ENCODE results near the gene IRF8.
"Not testable (repeated sequence)": the region's sequence is repeated elsewhere in the genome, so short reads cannot be mapped to it uniquely, and the experiment has no call there.

Gene IRF8

GRCh38 chr16:85901773-85902365 is 2.9 kb downstream of the IRF8 start:
- no peak overlapping the region for H3K9ac ChIP-seq (ENCODE audit: low read length)
- H3K27me3 ChIP-seq (ENCODE audit: control insufficient read depth, insufficient read depth, low read length) = peaks cover 3% of the 10 kb centered on the region
- H3K27ac ChIP-seq (ENCODE audit: low read depth, low read length) = no peak overlapping the region
- H3K4me1 ChIP-seq (ENCODE audit: control insufficient read depth, insufficient read depth, low read length) = no peaks in the 10 kb centered on the region
- peaks cover 5% of the 10 kb centered on the region for H3K36me3 ChIP-seq (ENCODE audit: control insufficient read depth, insufficient read depth, low read length)
- H3K4me3 ChIP-seq (ENCODE audit: low read length) = peak overlapping the region; percentile 26

GRCh38 chr16:85902366-85903155 is 3.6 kb downstream of the IRF8 start:
- H3K4me3 ChIP-seq (ENCODE audit: low read length) = peak overlapping the region; percentile 26
- H3K36me3 ChIP-seq (ENCODE audit: control insufficient read depth, insufficient read depth, low read length) = peaks cover 5% of the 10 kb centered on the region
- H3K9ac ChIP-seq (ENCODE audit: low read length) = no peak overlapping the region
- no peak overlapping the region for H3K27ac ChIP-seq (ENCODE audit: low read depth, low read length)
- H3K4me1 ChIP-seq (ENCODE audit: control insufficient read depth, insufficient read depth, low read length) = no peaks in the 10 kb centered on the region
- peaks cover 3% of the 10 kb centered on the region for H3K27me3 ChIP-seq (ENCODE audit: control insufficient read depth, insufficient read depth, low read length)

GRCh38 chr16:85903559-85903958 is 4.6 kb downstream of the IRF8 start:
- no peak overlapping the region for H3K9ac ChIP-seq (ENCODE audit: low read length)
- H3K27ac ChIP-seq (ENCODE audit: low read depth, low read length) = no peak overlapping the region
- H3K4me3 ChIP-seq (ENCODE audit: low read length) = no peak overlapping the region
- H3K27me3 ChIP-seq (ENCODE audit: control insufficient read depth, insufficient read depth, low read length) = no peaks in the 10 kb centered on the region
- H3K36me3 ChIP-seq (ENCODE audit: control insufficient read depth, insufficient read depth, low read length) = peaks cover 5% of the 10 kb centered on the region
- no peaks in the 10 kb centered on the region for H3K4me1 ChIP-seq (ENCODE audit: control insufficient read depth, insufficient read depth, low read length)

- Histone ChIP-seq H3K4me1 (ENCODE audit: control insufficient read depth, insufficient read depth, low read length) (no peaks in the 10 kb centered on the region), H3K9ac (ENCODE audit: low read length) (no peak overlapping the region), H3K27ac (ENCODE audit: low read depth, low read length) (no peak overlapping the region), H3K27me3 (ENCODE audit: control insufficient read depth, insufficient read depth, low read length) (no peaks in the 10 kb centered on the region), H3K4me3 (ENCODE audit: low read length) (no peak overlapping the region), H3K36me3 (ENCODE audit: control insufficient read depth, insufficient read depth, low read length) (peaks cover 5% of the 10 kb centered on the region)
These were observed 6.4 kb downstream of the IRF8 start for GRCh38 chr16:85905110-85906095.

- H3K27ac ChIP-seq (ENCODE audit: low read depth, low read length) = no peak overlapping the region
- peaks cover 5% of the 10 kb centered on the region for H3K36me3 ChIP-seq (ENCODE audit: control insufficient read depth, insufficient read depth, low read length)
- H3K4me1 ChIP-seq (ENCODE audit: control insufficient read depth, insufficient read depth, low read length) = no peaks in the 10 kb centered on the region
- no peak overlapping the region for H3K9ac ChIP-seq (ENCODE audit: low read length)
- no peaks in the 10 kb centered on the region for H3K27me3 ChIP-seq (ENCODE audit: control insufficient read depth, insufficient read depth, low read length)
- H3K4me3 ChIP-seq (ENCODE audit: low read length) = no peak overlapping the region
These were observed 7.4 kb downstream of the IRF8 start for GRCh38 chr16:85906349-85906748.

- H3K4me1 ChIP-seq (ENCODE audit: control insufficient read depth, insufficient read depth, low read length); H3K9ac ChIP-seq (ENCODE audit: low read length); H3K4me3 ChIP-seq (ENCODE audit: low read length); H3K36me3 ChIP-seq (ENCODE audit: control insufficient read depth, insufficient read depth, low read length); H3K27me3 ChIP-seq (ENCODE audit: control insufficient read depth, insufficient read depth, low read length); H3K27ac ChIP-seq (ENCODE audit: low read depth, low read length): not testable (repeated sequence)
These were observed 8.3 kb downstream of the IRF8 start for GRCh38 chr16:85907231-85907630.

- Histone ChIP-seq H3K4me3 (ENCODE audit: low read length) (no peak overlapping the region), H3K36me3 (ENCODE audit: control insufficient read depth, insufficient read depth, low read length) (peaks cover 11% of the 10 kb centered on the region), H3K27ac (ENCODE audit: low read depth, low read length) (no peak overlapping the region), H3K4me1 (ENCODE audit: control insufficient read depth, insufficient read depth, low read length) (peaks cover 6% of the 10 kb centered on the region), H3K27me3 (ENCODE audit: control insufficient read depth, insufficient read depth, low read length) (no peaks in the 10 kb centered on the region), H3K9ac (ENCODE audit: low read length) (no peak overlapping the region)
These were observed 9.5 kb downstream of the IRF8 start for GRCh38 chr16:85908444-85908843.

GRCh38 chr16:85908889-85909589 is 10.1 kb downstream of the IRF8 start:
- H3K27me3 ChIP-seq (ENCODE audit: control insufficient read depth, insufficient read depth, low read length) = no peaks in the 10 kb centered on the region
- no peak overlapping the region for H3K4me3 ChIP-seq (ENCODE audit: low read length)
- H3K4me1 ChIP-seq (ENCODE audit: control insufficient read depth, insufficient read depth, low read length) = peaks cover 6% of the 10 kb centered on the region
- peaks cover 11% of the 10 kb centered on the region for H3K36me3 ChIP-seq (ENCODE audit: control insufficient read depth, insufficient read depth, low read length)
- no peak overlapping the region for H3K27ac ChIP-seq (ENCODE audit: low read depth, low read length)
- H3K9ac ChIP-seq (ENCODE audit: low read length) = no peak overlapping the region

- no peak overlapping the region for H3K4me3 ChIP-seq (ENCODE audit: low read length)
- no peaks in the 10 kb centered on the region for H3K27me3 ChIP-seq (ENCODE audit: control insufficient read depth, insufficient read depth, low read length)
- no peak overlapping the region for H3K27ac ChIP-seq (ENCODE audit: low read depth, low read length)
- peaks cover 11% of the 10 kb centered on the region for H3K36me3 ChIP-seq (ENCODE audit: control insufficient read depth, insufficient read depth, low read length)
- no peak overlapping the region for H3K9ac ChIP-seq (ENCODE audit: low read length)
- peaks cover 6% of the 10 kb centered on the region for H3K4me1 ChIP-seq (ENCODE audit: control insufficient read depth, insufficient read depth, low read length)
These were observed 11.2 kb downstream of the IRF8 start for GRCh38 chr16:85909932-85910853.

- peaks cover 11% of the 10 kb centered on the region for H3K36me3 ChIP-seq (ENCODE audit: control insufficient read depth, insufficient read depth, low read length)
- H3K4me3 ChIP-seq (ENCODE audit: low read length) = no peak overlapping the region
- no peak overlapping the region for H3K27ac ChIP-seq (ENCODE audit: low read depth, low read length)
- H3K4me1 ChIP-seq (ENCODE audit: control insufficient read depth, insufficient read depth, low read length) = peaks cover 6% of the 10 kb centered on the region
- no peak overlapping the region for H3K9ac ChIP-seq (ENCODE audit: low read length)
- H3K27me3 ChIP-seq (ENCODE audit: control insufficient read depth, insufficient read depth, low read length) = no peaks in the 10 kb centered on the region
These were observed 11.9 kb downstream of the IRF8 start for GRCh38 chr16:85910854-85911247.

GRCh38 chr16:85911251-85911930 is 12.4 kb downstream of the IRF8 start:
- Histone ChIP-seq H3K4me1 (ENCODE audit: control insufficient read depth, insufficient read depth, low read length) (peaks cover 6% of the 10 kb centered on the region), H3K36me3 (ENCODE audit: control insufficient read depth, insufficient read depth, low read length) (peaks cover 10% of the 10 kb centered on the region)

More at GRCh38 chr16:85911251-85911930, 12.4 kb downstream of the IRF8 start:
- H3K9ac ChIP-seq (ENCODE audit: low read length) = no peak overlapping the region
- H3K27ac ChIP-seq (ENCODE audit: low read depth, low read length) = no peak overlapping the region
- H3K27me3 ChIP-seq (ENCODE audit: control insufficient read depth, insufficient read depth, low read length) = no peaks in the 10 kb centered on the region
- no peak overlapping the region for H3K4me3 ChIP-seq (ENCODE audit: low read length)

Data from rectal smooth muscle tissue (tissue), 1 donor.